NCI-H1092 treated with DMSO at 0.1 percent for 48 hours (cell line): Measurements from ENCODE around the gene UBL4B.
"Not testable (repeated sequence)": the region's sequence is repeated elsewhere in the genome, so short reads cannot be mapped to it uniquely, and the experiment has no call there.

Source experiments
- DNase-seq: peaks from one replicate; lab custom pipeline; 2025; lab: John Stamatoyannopoulos, UW

UBL4B gene, protein sequence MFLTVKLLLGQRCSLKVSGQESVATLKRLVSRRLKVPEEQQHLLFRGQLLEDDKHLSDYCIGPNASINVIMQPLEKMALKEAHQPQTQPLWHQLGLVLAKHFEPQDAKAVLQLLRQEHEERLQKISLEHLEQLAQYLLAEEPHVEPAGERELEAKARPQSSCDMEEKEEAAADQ

GRCh38 chr1:110112143-110112542 is at the start of gene UBL4B:
Gene UBL4B (plus strand): TSS chr1:110112443. CDS start chr1:110112535, 92 bp downstream.
- no peak for DNase-seq

DNA sequence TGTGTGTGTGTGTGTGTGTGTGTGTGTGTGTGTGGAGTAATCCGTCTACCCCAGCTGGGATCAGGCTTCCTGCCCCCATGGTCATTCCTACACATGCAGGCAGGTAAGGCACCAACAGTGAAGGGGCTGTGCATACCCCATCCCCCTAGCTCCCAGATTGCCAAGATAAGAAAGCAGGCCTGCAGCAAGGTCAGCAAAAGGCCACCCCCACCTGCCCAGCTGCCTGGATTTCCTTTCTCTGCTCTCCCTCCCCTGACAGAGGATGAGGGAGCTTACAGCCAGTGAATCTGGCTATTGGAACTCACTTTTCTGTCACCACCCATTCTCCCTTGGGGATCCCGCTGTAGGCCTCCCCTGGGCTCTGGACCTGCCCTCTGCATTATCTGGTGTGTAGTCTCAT is 49.6 kb upstream of the UBL4B start:
- DNase-seq = no peak

- no peak for DNase-seq
These were observed 48.5 kb upstream of the UBL4B start for GRCh38 chr1:110063781-110064180.

DNA sequence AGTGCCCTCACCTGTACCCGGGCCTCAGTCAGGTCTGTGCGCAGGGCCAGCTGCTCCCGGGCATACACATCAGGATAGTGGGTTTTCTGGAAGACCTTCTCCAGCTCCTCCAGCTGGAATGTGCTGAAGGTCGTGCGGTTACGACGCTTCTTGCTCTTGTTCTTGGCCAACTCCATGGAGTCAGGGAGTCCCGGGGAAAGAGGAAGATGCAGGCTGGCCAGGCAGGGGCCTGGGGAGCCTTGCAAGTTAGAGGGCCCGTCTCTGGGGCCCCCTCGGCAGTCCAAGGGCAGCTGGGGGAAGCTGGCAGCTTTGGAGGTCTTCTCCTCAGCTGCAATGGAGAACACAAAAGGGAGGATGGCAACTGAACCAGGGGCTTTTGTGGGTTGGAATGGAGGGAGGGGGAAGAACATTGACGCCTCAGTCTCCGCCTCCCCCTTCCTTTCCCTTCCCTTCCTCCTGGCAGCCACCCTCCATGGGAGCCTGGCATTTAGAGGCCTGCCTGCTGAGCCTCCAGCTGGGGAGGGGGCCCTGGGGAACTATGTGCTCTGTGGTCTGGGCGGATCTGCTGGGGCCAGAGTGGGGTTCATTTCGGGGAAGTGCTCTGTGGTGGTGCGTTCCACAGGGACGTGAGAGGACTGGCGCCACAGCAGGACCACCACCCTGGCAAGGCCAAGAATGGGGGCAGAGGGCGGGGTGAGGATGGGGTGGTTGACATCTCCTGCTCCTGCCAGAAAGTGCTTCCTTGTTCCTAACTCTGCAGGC is 47.5 kb upstream of the UBL4B start:
- no peak for DNase-seq

- no peak for DNase-seq
These were observed 46.4 kb upstream of the UBL4B start for GRCh38 chr1:110065841-110066240.

DNA sequence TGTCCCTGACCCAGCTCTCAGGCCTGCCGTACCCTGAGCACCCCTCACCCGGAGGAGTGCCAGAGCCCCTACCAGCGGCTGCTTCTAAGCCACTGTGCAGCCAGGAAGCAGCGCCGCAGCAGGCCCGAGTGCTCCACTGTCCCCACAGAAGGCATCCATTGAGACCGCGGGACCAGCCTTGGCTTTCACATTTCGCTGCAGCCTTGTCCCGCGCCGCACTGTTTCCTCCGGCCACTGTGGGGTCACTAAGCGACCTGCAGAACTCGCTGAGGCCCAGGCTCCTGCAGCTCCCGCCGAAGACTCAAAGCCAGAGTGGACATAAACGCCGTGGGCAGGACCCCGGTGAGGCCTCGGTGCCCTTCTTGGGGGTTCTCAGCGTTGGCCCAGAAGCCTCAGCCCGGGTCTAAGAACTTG is 44.8 kb upstream of the UBL4B start:
- no peak for DNase-seq

DNA sequence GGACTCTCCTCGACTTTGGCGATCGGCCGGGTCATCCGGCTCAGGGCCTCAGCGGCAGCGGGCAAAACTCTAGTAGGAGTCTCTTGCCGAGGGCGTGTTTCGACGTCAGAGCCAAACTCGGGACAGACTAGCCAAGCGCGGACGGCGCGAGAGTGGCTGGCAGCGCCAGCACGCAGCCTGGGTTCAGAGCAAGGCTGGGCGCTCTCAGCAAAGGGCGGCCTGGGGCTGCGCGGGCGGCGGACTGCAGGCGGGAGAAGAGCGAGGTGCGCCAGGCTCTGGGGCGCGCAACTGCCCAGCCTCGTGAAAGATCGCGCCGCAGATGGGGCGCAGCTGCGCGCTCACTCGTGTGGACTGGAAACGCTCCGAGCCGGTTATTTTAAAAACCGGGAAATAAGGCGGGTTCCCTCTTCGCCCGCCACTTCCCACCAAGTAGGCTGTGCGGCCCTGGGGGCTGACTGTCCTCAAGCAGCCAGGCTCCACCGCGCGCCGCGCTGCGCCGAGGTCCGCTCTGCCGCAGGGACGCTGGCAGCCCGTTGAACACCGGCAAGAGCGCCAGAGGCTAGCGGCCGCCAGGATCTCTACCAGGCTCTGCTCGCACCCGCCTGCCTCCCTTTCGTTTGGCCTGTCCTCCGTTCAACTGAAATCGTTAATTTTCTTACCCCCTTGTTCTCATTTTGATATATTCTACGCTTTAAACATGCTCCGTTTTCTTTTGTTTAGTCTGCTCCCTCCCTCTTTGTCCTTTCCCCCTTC is 44.2 kb upstream of the UBL4B start:
- DNase-seq = no peak

GRCh38 chr1:110068646-110069403 is 43.4 kb upstream of the UBL4B start:
- DNase-seq = no peak

GRCh38 chr1:110069404-110070281 is 42.6 kb upstream of the UBL4B start:
- no peak for DNase-seq

DNA sequence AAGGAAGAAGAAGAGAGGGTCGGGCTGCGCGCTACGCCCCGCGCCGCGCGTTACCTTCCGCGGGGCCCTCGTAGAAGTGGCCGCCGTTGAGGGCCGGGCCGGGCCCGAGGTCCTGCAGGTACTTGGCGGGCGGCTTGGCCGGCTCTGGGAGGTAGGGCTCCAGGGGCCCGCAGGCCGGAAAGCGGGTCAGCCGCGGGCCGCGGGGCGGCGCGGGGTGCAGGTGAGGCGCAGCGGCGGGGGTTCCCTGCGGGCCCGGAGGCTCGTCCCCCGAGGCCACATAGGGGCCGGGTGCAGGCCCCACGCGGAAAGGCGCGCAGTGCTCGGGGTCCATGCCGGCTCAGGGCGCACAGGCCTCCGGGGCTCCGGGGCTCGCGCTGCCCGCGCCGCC is 42.0 kb upstream of the UBL4B start:
- DNase-seq = no peak

GRCh38 chr1:110070671-110071242 is 41.5 kb upstream of the UBL4B start, which contains the start of gene ALX3:
Gene ALX3 (minus strand): TSS chr1:110070672. CDS start chr1:110070612, 60 bp downstream.
- no peak for DNase-seq

DNA sequence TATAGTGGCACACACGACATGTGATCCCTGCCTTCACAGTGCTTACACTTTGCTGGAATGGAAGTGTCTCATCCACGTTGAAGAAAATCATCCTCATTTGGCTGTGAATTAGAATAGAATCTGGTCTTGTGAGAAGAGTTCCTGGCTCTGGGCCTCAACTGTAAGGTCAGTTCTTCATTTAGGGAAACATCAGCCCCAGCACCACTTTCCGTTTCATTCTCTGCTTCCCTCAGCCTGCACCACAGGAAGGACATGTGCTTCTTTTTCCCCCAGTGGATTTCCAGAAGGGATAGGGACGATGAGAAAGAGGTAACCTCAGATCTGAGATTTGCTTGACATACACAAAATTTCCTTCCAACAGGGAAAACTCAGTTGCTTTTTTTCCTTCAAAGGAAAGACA is 38.1 kb upstream of the UBL4B start:
- no peak for DNase-seq

DNA sequence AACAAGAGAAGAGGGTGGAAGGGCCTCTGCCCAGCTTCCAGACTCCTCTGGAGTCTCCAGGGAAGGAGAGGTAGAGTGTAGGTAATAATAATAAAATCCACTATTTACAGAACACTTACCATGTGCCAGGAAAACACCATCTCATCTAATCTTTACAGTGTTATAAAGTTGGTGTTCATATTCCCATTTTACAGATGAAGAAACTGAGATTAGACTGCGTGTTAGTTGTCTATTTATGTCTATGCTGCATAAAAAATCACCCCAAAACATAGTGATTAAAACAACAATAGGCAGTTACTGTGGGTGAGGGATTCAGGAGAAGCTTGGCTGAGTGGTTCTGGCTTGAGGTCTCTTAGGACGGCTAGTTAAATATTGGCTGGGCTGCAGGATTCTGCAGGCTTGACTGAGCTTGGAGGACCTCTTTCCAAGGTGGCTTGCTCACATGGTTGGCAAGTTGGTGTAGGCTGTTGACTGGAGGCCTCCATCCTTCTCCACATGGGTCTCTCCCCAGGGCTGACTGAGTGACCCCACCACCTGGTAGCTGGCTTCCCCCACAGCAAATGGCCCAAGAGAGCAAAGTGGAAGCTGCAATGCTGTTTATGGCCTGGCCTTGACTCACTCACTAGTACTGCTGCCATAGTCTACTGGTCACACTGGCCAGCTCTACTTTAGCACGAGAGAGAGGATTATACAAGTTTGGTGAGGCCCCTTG is 35.3 kb upstream of the UBL4B start:
- DNase-seq = no peak

DNA sequence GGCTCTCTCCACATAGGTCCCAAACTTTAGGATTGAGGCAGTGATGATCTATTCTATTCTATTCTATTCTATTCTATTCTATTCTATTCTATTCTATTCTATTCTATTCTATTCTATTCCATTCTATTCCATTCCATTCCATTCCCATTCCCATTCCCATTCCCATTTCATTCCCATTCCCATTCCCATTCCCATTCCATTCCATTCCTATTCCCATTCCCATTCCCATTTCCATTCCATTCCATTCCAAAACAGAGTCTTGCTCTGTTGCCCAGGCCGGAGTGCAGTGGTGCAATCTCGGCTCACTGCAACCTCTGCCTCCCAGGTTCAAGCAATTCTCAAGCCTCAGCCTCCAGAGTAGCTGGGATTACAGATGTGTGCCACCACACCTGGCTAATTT is 32.2 kb upstream of the UBL4B start:
- DNase-seq = not testable (repeated sequence)

- no peak for DNase-seq
These were observed 31.2 kb upstream of the UBL4B start for GRCh38 chr1:110081061-110081460.

GRCh38 chr1:110082477-110082876 is 29.8 kb upstream of the UBL4B start:
- DNase-seq = no peak

DNA sequence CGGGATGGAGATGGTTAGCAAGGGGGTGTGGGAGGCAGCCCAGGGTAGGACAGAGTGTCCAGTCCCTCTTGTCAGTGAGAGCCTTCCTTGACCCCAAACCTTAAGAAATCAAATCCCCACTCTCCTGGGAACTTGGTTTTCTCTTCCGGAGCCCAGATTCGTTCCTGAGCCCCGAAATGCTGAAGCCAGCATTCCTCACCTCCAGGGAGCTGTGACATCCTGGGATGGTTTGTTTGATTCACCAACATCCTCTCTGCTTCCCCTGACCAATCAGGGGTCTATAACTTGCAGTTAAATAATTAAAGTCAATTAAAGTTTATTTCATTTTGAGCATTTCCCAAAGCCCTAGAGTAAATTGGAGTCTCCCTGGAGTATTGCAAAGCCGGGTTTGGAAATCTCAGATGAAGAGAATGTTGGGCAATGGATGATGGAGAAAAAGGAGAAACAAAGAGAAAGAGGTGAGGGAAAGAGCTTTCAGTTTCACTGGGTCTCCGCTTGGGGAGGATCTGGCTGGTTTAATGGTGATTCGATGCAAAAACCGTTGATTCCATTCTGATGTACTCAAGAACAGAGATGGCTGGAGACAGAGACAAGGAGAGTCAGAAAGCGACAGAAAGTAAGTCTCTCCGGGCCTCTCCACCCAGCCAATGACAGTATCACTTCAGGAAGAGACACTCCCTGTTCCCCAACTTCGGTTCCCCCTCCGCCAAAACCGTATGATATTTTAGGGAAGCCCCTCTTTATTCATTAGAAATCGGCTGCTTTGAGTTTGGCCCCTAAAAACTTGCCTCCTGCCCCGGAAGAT is 29.0 kb upstream of the UBL4B start:
- no peak for DNase-seq

DNA sequence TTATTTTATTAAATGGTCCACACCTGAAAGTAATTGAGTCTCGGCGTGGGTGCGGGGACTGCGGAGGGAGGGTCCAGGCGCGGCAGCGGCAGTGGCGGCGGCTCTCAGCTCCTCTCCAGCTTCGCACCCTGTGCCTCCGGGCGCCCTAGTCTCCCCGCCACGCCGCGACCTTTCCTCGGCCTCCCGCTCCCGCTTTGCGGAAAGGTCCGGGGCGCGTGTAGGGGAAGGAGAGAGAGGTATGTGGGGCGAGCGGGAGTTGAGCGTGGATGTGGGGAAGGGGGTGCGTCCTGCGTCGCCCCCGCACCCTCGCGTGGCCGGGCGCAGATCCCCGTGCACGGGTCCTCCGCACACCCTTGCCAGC is 28.4 kb upstream of the UBL4B start:
- no peak for DNase-seq
